Thyroid gland (tissue), 4 donors: ENCODE measurements around the gene ARHGAP15. TPM values are rescaled to one million over a fixed set of nuclear protein-coding genes. Genes with fewer than 3 reads are reported as not detected.

Experiments used
- DNase-seq, 2 donors: peaks; one replicate each; pipeline ENCODE4 v3.0.0-alpha.2; 2019
- H3K27ac ChIP-seq, 3 donors: fragments of 200-600 bp; sonication (generic); 1 replicate in 2 of 3; 2 replicates in 1 of 3; pipeline ENCODE4 v1.5.1; 2016 to 2019; ENCODE audit warnings: mild to moderate bottlenecking in 1 of 3, moderate library complexity in 1 of 3
- H3K27me3 ChIP-seq: fragments of 200-600 bp; sonication (generic); one replicate; pipeline ENCODE4 v1.5.1; 2019
- H3K36me3 ChIP-seq, 2 donors: fragments of 200-600 bp; sonication (generic); one replicate each; pipeline ENCODE4 v1.5.1; 2016 to 2019
- H3K4me1 ChIP-seq, 2 donors: fragments of 200-600 bp; sonication (generic); one replicate each; pipeline ENCODE4 v1.5.1; 2017 to 2019
- H3K4me3 ChIP-seq, 3 donors: fragments of 200-600 bp; sonication (generic); replicated peaks in 1 of 3; 1 replicate in 2 of 3; 2 replicates in 1 of 3; pipeline ENCODE4 v1.5.1; 2016; ENCODE audit warnings: mild to moderate bottlenecking in 1 of 3
- H3K9me3 ChIP-seq: fragments of 200-600 bp; sonication (generic); one replicate; pipeline ENCODE4 v1.5.1; 2017
- CTCF ChIP-seq, 6 experiments: fragments of 200-600 bp in 3 of 6; fragments of 450-650 bp in 3 of 6; sonication (generic) in 3 of 6; IDR thresholded peaks; one replicate each; pipeline ENCODE4 v1.5.1; 2016 to 2019; ENCODE audit warnings: antibody characterized with exemption in 6 of 6, mild to moderate bottlenecking in 2 of 6, inconsistent platforms in 1 of 6, moderate library complexity in 1 of 6
- POLR2A ChIP-seq, 2 donors: fragments of 450-650 bp; IDR thresholded peaks; one replicate each; pipeline ENCODE4 v1.6.1; 2017; ENCODE audit warnings: antibody characterized with exemption in 2 of 2, mild to moderate bottlenecking in 2 of 2, moderate library complexity in 1 of 2
- WGBS, 2 donors: methylation state at CpG; one replicate each; pipeline ENCODE4 v1.1.5; 2017; 5-methylcytosine and 5-hydroxymethylcytosine counted together
- intact Hi-C: fragments of 100-400 bp; cut with DNase I; formaldehyde crosslinking; loops from one replicate; pipeline ENCODE4 v1.15.1; 2023
- total RNA-seq, 4 donors: library from RNA; depleted of rRNA; stranded (reverse); fragments of >200 nt; gene quantifications; one replicate each; pipeline ENCODE4 v1.2.3, GENCODE V29; 2016

Gene ARHGAP15
- total RNA-seq, 4 donors from 2014 or later = 9.8 to 24.4 (median 11.9) TPM

DNA sequence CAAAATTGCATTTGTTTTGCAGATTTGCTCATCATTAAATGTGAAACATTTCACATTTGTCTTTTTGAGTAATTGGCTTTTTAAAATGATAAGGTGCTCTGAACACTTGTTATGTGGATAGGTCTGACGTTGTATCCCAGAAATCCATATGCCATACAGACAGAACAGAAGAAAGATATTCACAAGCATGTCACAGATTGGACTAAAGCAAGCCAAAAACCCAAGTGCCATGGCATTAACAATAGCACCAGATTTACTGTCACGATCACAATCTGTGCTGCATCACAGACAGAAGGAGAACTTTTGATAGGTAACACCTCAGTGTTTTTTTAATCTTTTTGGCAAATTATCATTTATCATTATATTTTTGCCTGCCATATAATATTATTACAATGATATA is 272.6 kb downstream of the ARHGAP15 start:
- Histone ChIP-seq H3K36me3 (no peaks in the 10 kb centered on the region), H3K27ac (no peak overlapping the region), H3K9me3 (no peaks in the 10 kb centered on the region), H3K4me1 (no peaks in the 10 kb centered on the region), H3K4me3 (no peak overlapping the region), H3K27me3 (no peaks in the 10 kb centered on the region)
- no peak for DNase-seq
- WGBS, 2 donors = 94 to 95% methylated on average over 2 of the region's 2 CpGs
- intact Hi-C loops = no loop called here
- no peak for TF ChIP-seq POLR2A (IDR thresholded peaks at IDR 0.05)
- no peak for TF ChIP-seq CTCF (IDR thresholded peaks at IDR 0.05)

GRCh38 chr2:143402451-143402850 is 273.2 kb downstream of the ARHGAP15 start:
- WGBS, 2 donors = 80 to 85% methylated on average over 2 of the region's 2 CpGs
- Histone ChIP-seq H3K27ac (no peak overlapping the region), H3K27me3 (no peaks in the 10 kb centered on the region), H3K36me3 (no peaks in the 10 kb centered on the region), H3K9me3 (no peaks in the 10 kb centered on the region), H3K4me3 (no peak overlapping the region), H3K4me1 (no peaks in the 10 kb centered on the region)
- TF ChIP-seq POLR2A (IDR thresholded peaks at IDR 0.05) (no peak), CTCF (IDR thresholded peaks at IDR 0.05) (no peak)
- DNase-seq = no peak
- intact Hi-C loops = no loop called here

DNA sequence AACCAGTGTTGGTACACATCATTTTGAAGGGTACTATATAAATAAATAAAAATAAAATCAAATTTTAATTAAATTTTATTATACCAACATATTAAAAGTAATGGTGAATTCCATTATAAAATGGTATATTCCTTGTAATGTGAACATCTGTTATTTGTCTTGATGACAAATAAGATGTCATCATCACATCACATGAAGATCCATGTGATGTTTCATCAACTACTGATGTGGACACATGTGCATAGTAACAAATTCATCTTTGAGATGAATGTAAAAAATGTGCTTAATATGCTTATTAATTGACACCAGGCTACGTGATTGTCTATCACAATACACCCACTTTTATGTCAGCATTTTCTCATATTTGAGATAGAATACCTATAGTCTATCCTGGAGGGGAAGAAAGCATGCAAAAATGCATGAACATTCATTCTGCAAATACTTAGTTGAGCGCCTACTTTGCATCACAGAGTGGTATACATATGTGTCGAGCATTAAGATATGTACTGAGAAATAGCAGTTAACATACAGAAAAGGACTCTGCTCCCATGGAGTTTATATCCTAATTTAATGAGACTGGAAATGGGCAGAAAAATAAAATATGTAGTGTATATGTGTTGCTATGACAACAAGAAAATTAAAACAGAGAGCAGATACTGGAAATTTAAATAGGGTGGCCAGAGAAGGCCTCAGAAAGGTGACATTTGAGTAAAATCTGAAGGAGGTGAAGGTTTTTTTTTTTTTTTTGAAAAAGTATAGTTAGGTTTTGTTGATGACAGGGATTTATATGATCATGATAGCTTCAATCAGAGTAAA is 281.1 kb downstream of the ARHGAP15 start:
- intact Hi-C loops = no loop called here
- H3K36me3 ChIP-seq = no peaks in the 10 kb centered on the region
- TF ChIP-seq CTCF (IDR thresholded peaks at IDR 0.05) (no peak), POLR2A (IDR thresholded peaks at IDR 0.05) (no peak)
- no peaks in the 10 kb centered on the region for H3K27me3 ChIP-seq
- no peak overlapping the region for H3K4me3 ChIP-seq
- no peaks in the 10 kb centered on the region for H3K9me3 ChIP-seq
- 95 to 98% methylated on average over 3 of the region's 3 CpGs for WGBS, 2 donors
- DNase-seq = no peak
- H3K4me1 ChIP-seq = no peaks in the 10 kb centered on the region
- no peak overlapping the region for H3K27ac ChIP-seq

GRCh38 chr2:143415571-143415970 is 286.4 kb downstream of the ARHGAP15 start:
- intact Hi-C loops = no loop called here
- WGBS, 2 donors = 95 to 96% methylated on average over 4 of the region's 4 CpGs
- H3K36me3 ChIP-seq = no peaks in the 10 kb centered on the region
- H3K27me3 ChIP-seq = no peaks in the 10 kb centered on the region
- H3K4me1 ChIP-seq = no peaks in the 10 kb centered on the region
- no peak for DNase-seq
- TF ChIP-seq CTCF (IDR thresholded peaks at IDR 0.05) (no peak), POLR2A (IDR thresholded peaks at IDR 0.05) (no peak)
- H3K9me3 ChIP-seq = no peaks in the 10 kb centered on the region
- H3K4me3 ChIP-seq = no peak overlapping the region
- no peak overlapping the region for H3K27ac ChIP-seq

- H3K36me3 ChIP-seq = no peaks in the 10 kb centered on the region
- no peak overlapping the region for H3K4me3 ChIP-seq
- no peaks in the 10 kb centered on the region for H3K9me3 ChIP-seq
- no peaks in the 10 kb centered on the region for H3K4me1 ChIP-seq
- H3K27ac ChIP-seq = no peak overlapping the region
- no peak for TF ChIP-seq POLR2A (IDR thresholded peaks at IDR 0.05)
- no peak for TF ChIP-seq CTCF (IDR thresholded peaks at IDR 0.05)
- 95 to 98% methylated on average over 2 of the region's 2 CpGs for whole genome bisulfite sequencing, 2 donors
- no peak for DNase-seq
- no peaks in the 10 kb centered on the region for H3K27me3 ChIP-seq
- intact Hi-C loops = no loop called here
Measured at GRCh38 chr2:143417428-143417827, 288.2 kb downstream of the ARHGAP15 start.
